Limb (tissue), 2 donors: ENCODE results near the gene ATP8B3.
A peak's percentile ranks its signal among the peaks of the same experiment; 100 is the strongest.

ENCODE experiments used
- DNase-seq, 2 donors: peaks; one replicate each; pipeline ENCODE4 v3.0.0-alpha.2; 2016; ENCODE audit errors: extremely low spot score in 2 of 2

ATP8B3 gene

DNA sequence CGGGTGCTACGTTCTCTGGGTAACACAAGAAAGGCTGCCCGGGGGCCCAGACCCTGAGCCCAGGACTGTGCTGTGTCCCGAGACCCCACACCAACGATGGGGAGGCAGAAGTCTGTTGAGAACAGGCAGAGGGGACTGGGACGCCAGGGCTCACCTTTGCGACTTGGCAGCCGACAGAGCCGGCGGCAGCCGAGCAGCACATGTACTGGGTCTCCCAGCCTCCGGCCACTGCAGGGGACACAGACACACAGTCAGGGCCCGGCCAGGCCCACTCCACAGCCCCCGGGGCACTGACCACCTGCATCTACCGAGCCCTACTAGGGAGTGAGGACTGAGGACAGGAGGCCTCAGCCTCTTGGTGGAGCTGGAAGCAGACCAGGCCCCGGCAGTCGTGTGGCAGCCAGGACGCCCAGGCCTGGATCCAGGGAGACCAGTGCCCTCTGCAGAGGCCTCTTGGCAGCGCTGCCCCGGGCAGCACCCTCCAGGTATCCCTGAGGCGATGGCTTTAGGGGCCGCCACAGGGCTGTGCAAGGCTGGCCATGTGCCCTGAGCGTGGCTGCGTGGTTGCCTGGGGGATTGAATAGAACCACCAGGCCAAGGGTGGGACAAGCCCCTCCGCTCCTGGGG is 5.6 kb upstream of the ATP8B3 start:
- no peak for DNase-seq

DNA sequence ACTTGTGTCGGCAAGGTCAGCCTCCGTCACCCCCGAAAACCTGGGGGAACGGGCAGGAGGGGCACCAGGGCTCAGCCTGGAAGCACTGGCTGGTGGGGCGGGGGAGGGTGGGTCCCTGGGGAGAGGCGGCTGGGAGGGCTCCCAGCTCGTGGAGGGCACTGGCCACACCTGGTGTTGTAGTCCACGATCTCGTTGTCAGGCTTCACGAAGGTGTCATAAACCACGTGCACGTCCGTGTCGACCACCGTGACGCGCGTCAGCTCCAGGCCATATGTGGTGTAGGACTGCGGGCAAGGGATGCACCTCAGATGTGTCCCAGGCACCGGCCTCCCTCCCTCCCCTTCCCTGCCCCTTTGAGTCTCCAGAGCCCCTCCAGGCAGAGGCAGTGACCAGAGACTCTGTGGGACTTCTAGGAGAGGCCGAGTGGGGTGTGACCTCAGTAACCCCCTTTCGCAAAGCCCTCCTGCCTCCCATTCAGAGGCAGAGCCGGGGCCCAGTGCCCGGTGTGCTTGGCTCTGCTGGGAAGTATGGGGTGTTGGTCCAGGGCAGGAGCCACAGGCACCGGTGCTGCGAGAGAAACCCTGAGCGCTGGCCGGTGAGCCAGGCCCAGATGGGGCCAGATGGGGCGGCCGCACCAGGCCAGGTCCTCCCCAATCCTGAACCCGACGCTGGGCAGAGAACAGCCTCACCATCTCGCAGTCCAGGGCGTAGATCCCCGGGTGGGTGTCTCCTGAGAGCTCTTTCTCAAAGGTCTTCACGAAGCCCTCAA is 4.6 kb upstream of the ATP8B3 start:
- DNase-seq = no peak

DNA sequence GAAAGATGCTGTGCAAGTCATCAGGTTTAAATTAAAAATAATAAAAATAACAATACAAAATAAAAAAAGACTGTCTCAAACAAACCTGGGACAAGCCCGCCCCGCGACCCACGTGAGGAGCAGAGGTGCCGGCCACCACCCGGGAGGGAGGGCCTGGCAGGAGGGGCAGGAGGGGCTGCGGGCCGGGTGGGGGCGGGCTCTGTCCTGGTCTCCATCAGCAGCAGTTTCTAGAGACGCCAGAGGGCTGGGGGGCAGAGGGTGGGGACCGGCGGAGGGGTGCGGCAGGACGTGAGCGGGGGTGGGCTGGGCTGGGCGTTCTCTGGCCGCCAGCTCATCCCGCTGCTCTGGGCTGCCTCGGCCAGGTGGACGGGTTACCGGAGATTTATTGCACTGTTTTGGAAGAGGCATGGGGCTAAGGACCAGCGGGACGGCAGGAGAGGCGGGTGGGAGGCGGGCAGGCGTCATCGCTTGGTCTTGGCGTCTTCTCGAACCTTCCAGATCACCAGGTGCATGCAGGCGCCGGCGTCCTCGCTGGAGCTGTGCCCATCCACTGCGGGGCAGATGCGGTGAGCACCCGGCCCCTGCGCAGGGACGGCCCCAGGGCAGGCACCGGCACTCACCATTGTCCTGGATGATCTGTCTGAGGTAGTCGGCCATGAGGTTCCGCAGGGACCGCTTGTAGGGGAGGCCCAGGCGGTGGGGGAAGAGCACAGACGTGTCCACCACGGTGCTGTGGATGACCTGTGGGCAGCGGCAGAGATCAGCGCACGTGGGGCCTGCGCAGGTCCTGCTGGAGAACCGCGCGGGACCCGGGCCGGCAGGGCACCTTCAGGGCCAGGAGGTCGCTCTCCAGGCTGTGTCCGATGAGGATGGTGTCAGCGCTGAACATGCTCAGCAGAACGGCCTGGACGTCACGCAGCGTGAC is 3.8 kb upstream of the ATP8B3 start:
- DNase-seq = no peak

DNA sequence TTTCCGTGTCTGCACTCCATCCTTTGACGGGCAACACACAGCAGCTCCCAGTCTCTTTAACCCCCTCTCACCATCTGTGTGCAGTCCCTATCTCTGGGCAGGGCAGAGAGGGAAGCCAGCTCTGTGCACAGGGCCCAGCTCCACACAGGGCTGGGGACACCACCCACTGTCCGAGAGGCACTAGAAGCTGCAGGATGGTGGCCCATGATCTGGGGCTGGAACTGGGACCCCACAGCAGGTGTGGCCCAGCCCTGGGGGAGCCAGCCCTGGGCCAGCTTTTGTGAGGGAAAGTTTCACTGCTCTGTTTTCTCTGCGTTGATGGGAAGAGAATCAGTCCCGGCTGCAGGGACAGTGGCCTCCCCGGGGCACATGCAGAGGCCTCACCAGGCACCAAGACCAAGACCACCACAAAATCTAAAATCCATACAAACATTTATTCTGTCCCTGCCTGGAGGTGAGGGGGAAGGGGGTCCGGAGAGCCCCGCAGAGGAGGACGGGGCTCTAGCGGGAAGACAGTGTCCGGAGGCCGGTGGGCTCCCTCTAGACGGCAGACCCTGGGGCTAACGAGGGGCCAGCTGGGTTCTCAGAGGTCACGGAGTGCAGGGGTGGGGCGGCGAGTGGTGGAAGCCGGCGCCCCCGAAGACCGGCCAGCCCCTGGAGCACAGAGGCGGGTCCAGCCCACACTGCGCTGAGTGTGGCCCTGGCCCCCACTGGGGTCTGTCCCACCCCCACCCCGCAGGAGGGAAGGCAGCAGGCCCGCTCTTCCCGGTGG is 2.9 kb upstream of the ATP8B3 start:
- DNase-seq = no peak

DNA sequence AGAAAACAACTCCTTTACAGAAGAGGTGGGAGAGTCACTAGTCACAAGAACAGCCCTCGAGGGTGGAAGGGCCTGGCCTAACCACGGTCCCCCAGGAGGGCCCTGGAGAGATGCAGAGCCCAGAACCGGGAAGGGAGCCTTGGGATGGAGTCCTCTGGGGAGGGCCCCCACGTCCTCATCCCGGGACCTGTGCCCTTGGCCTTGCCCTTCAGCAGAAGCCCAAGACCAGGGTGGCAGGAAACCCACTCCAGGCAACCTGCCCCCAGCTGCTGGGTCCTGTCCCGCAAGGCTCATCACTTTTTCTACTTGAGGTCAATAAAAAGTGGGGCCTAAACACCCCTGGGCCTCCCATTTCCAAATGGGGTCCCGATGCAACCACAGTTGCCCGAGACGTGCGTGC is 2.3 kb upstream of the ATP8B3 start:
- DNase-seq = no peak

DNA sequence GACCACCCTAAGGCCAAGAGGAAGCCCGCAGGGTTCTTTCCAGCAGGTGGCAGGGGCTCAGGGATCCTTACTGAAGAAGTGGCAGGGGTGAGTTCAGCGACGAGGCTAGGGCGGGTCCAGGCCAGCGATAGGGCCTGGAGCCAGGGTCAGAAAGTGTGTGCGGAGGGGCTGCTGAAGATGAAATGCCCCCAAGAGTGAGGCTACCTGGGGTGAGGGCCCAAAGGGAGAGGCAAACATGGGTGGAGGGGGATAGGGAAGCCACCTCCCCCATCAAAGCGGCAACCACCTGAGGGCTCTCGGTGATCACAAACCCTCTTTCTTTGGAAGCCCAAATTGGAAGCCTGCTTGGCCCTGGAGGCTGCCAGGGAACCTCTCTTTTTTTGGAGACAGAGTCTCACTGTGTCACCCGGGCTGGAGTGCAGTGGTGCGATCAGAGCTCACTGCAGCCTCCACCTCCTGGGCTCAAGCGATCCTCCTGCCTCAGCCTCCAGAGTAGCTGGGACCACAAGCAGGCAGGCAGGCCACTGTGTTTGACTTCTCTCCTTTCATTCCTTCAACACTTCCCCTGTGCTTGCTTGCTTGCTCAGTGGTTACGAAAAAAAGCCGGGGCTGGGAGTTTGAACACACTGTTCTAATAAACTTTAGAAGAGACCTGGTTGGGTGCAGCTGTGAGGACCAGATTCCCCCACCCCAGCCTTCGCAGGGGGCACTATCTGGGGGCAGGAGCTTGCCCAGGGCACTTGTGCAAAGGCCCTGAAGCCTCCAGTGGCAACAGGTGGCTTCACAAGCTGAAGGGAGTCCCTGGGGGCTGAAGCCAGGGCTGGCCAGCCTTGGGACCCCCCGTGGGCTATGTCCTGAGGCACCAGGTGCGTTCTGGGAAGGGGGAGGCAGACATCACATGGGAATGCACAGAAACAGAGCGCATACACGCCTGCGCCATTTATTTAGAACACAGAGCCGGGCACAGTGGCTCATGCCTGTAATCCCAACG is 1.4 kb upstream of the ATP8B3 start:
- DNase-seq = no peak

DNA sequence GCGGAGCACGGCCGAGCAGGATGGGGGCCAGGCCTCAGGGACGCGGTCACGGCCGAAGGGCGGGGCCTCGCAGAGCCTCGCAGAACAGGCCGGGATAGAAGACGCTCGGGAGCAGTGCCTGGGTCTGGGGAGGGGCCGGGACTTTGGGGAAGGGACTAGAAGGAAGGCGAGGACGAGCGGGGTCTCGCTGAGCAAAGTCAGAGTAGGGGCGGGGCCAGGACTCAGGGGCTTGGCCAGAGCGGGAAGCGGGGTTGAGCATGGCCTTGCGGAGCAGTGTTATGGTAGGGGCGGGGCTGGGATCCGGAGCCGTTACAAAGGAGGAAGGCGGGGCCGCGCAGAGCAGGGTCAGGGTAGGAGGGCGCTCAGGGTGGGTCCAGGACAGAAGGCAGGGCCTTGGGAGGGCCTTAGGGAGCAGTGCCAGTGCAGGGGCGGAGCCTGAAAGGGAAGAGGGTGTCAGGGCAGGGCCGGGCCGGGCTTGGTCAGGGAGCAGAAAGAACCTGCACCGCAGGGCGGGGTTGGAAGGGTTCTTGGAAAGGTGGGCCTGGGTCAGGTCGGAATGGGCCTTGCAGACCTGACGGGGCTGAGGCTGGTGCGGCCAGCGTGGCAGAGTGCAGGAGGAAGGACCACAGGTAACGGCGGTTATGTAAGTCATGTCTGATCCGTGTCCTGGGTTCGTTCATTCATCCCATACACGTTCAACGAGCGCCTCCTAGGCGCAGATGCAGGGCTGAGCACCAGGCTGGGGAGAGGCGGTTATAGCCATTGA is 533 bp upstream of the ATP8B3 start:
- DNase-seq = peak; percentile 74 to 87

DNA sequence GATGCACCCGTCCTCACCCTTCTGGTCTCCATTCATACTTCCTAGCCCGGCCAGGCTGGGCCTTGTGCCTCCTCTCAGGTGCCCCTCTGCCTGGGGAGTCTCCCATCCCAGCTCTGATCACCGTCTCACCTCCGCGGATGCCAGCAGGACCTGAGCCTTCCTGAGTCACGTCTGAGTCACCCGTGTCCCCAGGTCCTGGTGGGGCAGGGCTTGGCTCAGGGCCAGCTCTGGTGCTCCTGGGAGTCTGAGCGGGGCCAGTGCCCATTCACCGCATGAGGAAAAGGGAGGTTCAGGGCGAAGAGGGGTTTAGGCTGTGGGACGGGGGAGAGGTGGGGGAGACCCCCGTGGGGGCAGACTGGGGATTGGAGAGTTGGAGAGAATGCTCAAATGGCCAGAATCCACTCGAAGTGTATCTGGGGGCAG is 593 bp downstream of the ATP8B3 start:
- DNase-seq = no peak

DNA sequence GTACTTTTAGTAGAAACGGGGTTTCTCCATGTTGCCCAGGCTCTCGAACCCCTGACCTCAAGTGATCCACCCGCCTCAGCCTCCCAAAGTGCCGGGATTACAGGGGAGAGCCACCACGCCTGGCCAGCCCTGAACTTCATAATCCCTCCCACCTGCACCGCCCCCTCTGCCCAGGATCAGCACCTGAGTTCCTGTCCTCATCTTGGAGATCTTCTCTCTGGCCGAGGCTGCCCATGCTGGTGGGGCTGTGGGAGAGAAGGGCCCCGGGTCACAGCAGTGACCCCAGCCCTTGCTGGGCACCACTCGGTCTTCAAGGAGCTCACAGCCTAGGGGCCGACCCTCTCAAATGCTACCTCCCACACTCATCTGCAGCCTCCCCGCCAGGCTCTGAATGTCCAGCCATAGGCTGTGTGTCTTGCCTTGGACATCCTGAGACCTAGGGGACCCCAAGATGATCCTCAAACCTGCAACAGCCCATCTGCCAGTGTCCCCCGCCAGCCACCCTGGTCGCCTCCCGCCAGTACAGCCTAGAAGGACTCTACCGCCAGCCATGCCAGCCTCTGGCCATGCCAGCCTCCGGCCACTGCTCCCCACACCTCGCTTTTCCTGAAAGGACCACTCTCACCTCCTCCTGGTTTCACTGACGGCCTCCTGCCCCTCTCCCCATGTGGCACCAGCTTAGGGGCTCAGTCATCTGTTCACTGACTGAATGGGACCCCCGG is 1.5 kb downstream of the ATP8B3 start:
- no peak for DNase-seq

DNA sequence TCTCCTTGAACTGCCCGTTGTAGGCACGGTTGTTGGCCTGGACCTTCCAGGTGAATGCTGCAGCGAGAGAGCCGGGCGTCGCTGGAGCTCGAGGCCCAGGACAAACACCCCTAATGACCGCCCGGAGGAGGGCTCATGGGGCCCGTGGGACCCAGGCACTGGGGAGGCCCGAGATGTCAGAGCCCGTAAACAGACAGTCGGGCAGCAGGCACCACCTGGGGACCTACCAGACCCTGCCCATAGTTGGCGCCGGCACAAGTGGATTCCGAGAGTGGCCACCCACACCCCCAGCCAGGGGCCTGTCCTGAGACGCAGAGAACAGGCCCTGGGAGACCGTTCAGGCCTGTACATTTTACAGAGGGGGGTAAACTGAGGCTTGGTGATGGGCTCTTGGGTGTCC is 2.4 kb downstream of the ATP8B3 start:
- no peak for DNase-seq

DNA sequence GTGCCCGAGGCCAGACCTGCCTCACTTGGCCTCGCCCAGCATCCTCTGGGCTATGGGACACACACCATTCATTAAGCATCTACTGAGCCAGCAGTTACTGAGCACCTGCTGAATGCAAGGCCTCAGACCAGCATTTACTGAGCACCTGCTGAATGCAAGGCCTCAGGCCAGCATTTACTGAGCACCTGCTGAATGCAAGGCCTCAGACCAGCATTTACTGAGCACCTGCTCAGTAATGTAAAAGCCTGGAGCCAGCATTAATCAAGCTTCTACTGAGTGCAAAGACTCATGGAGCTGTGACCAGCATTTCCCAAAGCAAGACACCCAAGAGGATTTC is 3.7 kb downstream of the ATP8B3 start:
- DNase-seq = no peak

DNA sequence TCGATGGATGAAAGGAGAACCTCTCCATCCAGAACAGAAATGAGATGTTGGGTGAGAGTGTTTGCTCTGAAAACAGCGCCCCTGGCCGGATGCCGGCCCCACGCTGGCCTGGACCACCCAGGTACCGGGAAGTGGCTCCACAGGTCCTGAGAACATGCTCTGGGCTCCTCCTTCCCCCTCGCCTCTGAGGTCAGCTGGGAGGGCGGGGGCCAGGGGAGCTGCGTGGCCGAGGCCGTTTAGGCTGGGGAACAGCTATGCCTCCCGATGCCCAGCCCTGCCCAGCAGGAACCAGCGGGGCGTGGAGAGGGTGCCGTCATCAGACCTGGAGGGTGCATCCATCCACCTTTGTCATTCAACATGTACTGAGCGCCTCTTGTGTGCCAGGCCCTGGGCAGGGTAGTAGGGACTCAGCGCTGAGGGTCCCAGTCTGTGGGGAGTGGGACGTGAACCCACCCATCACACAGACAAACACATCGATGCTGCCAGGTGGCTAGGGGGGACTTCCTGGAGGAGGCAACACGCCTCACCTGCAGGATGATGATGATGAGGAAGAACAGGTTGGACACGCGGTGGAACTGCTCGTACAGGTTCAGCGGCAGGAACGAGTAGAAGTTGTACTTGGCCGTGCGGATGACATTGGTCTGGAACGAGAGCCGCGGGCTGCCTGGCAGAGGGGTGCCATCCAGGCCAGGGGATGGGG is 4.2 kb downstream of the ATP8B3 start:
- DNase-seq = peak in 1 of 2 donors; percentile 49

DNA sequence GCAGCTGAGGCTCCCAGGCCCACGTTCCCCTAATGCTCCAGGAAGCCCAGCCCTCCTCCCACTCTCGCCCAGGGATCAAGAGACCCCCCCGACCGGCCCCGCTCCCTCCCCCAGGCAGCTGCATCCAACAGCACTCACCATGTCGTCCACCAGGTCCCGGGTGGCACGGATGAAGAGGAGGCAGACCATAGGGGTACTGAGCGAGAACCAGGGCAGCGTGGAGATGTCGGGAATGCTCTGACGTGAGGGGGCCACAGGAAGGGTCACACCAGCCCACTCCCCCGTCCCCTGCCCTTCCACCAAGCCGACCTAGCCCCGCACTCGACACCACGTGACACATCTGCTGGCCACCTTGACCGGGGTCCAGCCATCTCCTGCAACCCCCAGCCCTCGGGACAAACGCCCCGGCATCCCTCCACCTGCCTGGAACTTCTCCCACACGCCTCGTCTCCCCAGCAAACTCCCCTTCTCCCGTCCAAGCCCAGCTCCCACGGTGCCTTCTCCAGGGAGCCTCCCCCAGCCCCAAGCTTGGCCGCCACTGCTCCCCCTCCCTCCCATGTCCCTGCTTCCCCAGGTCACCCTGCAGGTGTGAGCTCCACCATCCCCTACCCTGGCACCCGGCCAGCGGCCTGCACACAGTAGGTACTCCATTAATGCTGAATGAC is 4.9 kb downstream of the ATP8B3 start:
- DNase-seq = no peak

DNA sequence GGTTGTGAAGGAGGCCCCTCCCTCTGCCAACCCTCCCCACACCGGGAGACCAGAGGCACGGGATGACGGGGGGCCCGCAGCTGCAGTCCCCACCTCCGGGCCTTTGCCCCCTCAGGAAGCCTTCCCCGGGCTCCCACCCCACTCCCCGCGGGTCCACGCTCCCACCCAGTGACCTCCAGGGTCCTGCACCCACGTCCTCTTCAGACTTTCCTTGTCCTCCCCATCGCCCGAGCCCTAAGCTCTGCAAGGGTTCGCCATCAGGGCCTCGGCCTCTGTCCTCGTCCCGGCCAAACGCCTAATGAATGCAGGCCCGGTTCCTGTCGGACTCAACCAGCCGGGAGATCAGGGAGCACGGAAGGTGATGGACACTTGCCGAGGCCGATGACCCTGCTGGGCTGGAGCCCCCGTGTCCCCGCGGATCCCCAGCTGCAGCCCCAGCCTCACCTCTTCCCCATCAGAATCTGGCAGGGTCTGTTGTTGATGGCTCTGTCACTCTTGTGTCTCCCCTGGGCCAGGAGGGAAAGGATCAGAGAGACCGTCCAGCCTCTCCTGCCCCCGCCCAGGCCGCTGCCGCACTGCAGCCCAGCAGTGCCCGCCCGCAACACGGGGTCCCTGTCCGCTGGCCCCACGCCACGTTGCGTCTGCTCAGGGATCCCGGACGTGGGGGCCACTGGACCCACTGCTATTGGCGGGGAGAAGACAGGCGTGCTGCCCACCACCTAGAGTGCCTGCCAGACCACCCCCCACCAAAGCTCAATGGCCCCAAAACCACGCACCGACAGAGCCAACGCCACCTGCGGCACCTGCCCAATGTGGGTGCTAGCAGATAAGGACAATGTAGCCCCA is 5.7 kb downstream of the ATP8B3 start:
- no peak for DNase-seq

DNA sequence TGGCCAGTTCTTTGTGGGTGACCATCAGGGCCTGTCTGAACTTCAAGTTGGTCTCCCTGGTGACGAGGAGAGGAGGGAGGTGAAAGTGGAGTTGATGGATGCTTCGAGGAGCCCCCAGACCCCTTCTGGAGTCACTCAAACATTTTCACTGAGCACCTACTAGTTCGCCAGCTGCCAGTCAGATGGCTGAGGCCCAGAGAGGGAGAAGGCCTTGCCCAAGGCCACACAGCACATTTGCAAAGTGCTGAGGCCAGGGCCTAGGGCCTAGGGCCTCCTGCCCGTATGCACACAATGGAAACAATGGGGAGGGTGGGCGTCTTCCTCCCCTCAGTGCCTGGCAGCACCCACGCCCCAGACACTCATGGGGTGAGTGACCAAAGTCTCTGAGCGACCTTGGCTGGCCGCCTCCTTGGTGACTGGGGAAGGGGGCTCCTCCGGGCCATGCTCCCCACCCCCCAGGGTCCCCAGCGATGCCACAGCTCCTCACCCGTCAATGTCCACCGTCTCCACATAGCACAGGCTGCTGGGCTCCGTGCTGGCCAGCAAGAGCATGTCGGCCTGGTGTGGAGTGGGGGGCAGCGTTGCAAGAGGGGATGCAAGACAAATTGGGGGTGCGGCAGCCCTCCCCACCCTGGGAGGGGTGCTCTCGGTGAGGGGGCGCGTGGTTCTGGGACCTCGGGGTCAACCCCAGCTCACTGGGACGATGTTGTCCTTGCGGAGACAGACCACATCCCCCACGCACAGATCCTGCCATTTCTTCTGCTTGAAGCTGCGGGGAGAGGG is 6.5 kb downstream of the ATP8B3 start:
- DNase-seq = no peak

DNA sequence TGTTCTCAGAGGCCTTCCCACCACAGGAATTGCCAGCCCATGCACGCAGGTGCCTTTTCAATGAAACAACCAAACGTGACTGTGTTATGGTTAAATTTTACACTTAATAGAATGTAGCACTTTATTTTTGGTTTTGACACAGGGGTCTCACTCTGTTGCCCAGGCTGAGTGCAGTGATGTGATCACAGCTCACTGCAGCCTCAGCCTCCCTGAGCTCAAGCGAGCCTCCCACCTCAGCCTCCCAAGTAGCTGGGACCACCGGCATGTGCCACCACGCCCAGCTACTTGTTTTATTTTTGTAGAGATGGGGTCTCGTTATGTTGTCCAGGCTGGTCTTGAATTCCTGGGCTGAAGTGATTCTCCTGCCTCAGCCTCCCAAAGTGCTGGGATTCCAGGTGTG is 7.2 kb downstream of the ATP8B3 start:
- no peak for DNase-seq
